HG02763 (cell line): ENCODE measurements around the gene EBLN2.
"Not testable (repeated sequence)": the region's sequence is repeated elsewhere in the genome, so short reads cannot be mapped to it uniquely, and the experiment has no call there.

ENCODE experiments used
- ATAC-seq: cut with Tn5 transposase; IDR thresholded peaks from one replicate; pipeline ENCODE4 v1.9.1; 2021; ENCODE audit warnings: mild to moderate bottlenecking, moderate library complexity; ENCODE audit not compliant: unreplicated experiment

EBLN2 gene

GRCh38 chr3:73056845-73057150 is 4.7 kb upstream of the EBLN2 start:
- ATAC-seq: no peak

GRCh38 chr3:73060302-73060723 is 1.1 kb upstream of the EBLN2 start:
- no peak for ATAC-seq

DNA sequence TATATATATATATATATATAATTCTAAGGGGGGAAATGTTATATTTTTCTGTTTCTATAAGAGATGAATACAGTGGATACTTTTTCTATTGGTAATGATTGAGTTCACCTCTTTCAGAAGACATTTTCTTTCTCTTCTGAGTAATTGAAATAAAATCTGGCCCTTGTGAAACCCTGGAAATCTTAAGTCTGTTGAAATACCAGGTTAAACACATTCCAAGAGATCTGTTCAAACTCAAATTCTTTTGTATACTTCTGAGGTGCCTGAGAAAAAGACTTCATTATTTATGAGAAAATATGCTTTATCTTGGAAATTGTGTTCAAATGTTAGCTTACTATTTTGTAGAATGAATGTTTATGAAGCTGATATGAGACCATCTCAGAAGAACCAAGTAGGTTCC is 4.8 kb downstream of the EBLN2 start:
- ATAC-seq: not testable (repeated sequence)

- no peak for ATAC-seq
Measured at GRCh38 chr3:73068419-73068818, 7.0 kb downstream of the EBLN2 start.

- no peak for ATAC-seq
Measured at GRCh38 chr3:73069187-73069586, 7.7 kb downstream of the EBLN2 start.

GRCh38 chr3:73069775-73070444 is 8.5 kb downstream of the EBLN2 start:
- no peak for ATAC-seq

DNA sequence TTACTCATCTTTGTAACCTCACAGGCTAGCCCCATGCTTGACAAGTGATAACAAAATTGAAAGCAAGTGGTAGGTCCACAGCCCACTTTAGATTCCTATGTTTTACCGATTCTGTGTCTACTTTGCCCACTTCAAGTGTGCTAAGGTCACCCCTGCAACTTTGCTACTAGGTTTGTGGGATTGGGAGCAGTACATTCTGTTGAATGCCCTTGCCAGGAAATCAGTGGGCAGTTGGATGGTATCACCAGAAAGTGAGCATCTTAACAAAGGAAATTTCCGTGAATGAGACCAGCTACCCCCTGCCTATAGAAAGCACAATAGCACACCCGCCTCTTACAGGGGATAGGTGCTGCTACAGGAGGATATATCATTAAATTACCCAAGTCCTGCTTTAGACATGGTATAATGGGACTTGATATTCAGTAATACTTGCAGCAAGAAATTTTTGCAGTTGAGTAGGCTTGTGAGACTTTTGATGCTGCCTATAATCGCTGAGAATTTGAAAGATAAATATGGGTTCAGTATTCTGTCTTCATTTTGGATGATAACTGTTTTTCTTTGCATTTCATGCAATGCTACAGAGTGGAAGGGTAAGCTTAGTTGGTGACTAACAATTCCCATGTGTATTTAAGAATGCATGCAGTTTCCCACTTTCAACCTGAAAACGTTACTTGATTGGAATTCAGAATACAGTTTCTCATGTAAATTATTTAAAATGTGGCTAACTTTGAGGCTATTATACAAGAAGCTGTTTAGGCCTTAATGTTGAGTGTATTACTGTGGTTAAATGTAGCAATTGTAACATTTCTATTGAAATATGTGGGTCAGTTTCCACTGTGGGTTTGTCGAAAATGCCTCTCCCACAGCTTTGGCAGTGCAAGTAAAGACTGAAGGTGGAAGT is 9.5 kb downstream of the EBLN2 start:
- no peak for ATAC-seq

DNA sequence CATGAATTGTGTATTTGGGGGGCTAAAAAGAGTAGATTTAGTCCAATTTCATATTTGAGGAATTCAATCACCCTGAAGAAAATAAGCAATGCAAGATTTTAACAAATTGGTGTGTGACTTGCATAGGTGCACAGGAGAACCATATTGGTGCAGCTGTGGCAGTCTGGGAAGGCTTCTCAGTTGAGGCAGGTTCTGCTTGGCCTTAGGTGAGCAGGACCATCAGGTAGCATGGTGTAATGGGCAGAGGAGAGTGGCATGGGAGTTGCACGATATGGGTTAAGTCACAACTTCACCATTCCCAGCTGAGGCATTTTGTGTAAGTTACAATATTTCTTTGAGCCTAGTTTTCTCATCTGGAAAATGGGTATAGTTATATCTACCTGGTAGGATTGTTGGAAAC is 10.5 kb downstream of the EBLN2 start:
- no peak for ATAC-seq

DNA sequence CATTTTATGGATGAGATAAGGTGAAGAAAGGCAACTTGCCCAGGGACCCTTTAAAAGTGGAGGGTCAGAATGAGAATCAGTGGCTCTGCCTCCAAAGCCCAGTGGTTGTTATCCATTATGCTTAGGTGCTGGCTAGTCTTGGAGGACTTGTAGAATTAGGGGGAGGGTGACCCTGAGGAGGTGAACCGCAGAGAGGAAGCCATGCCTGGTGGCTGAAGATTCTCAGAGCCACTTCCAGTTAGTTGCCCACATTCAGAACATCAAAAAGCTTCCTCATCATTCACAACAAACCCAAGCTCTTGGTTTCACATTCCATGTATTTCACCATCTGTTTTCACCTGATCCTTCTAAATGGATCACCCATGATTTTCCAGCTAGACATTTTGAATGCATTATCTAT is 11.2 kb downstream of the EBLN2 start:
- ATAC-seq: no peak

DNA sequence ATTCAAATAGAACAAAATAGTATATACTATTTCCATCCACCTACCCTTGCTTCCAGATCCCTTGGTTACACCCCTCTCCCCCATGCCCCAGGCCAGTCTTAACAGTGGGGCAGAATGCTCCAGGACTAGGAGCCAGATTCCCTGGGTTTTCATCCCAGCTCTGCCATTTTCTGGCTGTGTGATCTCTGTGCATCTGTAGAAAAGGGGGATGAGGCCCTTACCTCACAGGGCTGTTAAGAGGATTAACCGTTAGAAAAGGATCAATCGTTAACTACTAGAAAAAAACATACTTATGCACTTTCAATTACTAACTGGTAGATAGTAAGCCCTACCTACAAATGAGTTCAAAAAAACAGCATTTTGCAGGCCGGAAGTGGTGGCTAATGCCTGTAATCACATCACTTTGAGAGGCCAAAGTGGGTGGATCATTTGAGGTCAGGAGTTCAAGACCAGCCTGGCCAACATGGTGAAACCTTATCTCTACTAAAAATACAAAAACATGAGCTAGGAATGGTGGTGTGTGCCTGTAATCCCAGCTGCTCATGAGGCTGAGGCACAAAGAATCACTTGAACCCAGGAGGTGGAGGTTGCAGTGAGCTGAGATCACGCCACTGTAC is 11.7 kb downstream of the EBLN2 start:
- no peak for ATAC-seq

GRCh38 chr3:73074781-73075180 is 13.3 kb downstream of the EBLN2 start:
- no peak for ATAC-seq

DNA sequence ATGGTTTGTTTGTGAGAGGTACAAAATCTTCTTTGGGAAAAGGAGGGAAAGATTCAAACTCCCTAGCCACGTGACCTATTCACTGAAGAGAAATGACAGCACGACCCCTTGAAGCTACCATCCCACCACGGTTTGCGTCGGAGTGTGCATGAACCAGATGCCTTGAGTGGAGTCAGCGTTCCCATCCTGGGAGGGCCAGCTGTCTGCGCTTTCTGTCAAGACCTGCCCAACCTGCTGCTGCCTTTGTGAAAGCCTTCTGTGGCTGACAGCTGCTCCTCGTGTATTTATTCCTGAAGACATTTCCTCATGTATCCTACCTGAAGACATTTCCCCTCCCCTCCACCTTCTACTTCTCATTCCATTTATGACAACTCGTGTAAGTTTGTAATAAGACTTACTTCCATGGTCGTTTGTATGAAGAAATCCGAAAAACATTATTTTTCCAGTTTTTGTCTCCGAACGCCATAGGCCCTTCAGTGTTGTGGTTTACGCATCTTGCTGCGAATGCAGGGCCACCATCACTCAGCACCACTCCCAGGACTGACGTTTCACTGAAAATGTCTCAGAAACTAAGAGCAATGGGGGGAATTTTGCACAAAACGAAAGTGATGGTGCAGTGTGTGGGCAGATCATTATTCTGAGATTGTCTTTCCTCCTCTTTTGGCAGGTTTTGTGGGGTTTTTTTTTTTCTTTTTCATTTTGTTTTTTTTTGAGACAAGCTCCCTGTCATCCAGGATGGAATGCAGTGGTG is 18.9 kb downstream of the EBLN2 start:
- no peak for ATAC-seq

- no peak for ATAC-seq
Measured at GRCh38 chr3:73081140-73081539, 19.7 kb downstream of the EBLN2 start.

GRCh38 chr3:73084170-73084569 is 22.7 kb downstream of the EBLN2 start:
- no peak for ATAC-seq

- ATAC-seq: no peak
Measured at GRCh38 chr3:73086071-73086494, 24.6 kb downstream of the EBLN2 start.

GRCh38 chr3:73094129-73094528 is 32.7 kb downstream of the EBLN2 start:
- no peak for ATAC-seq

- ATAC-seq: no peak
Measured at GRCh38 chr3:73094951-73095350, 33.5 kb downstream of the EBLN2 start.

GRCh38 chr3:73096169-73096568 is 34.7 kb downstream of the EBLN2 start:
- ATAC-seq: no peak

DNA sequence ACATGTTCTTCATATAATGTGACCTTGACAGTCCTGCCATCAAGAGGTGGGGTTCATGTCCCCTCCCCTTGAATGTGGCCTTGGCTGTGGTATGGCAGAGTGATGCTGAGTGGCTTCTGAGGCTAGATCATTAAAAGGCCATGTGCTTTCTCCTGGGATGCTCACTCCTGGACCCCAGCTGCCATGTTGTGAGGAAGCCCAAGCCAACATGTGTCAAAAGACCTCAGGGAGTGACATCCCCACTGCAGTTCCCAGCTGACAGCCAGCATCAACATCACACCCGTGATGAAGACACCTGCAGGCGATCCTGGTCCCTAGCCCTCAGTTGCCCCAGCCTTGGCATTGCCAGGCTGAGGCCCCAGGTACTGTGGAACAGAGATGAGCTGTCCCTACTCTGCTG is 36.6 kb downstream of the EBLN2 start:
- no peak for ATAC-seq

DNA sequence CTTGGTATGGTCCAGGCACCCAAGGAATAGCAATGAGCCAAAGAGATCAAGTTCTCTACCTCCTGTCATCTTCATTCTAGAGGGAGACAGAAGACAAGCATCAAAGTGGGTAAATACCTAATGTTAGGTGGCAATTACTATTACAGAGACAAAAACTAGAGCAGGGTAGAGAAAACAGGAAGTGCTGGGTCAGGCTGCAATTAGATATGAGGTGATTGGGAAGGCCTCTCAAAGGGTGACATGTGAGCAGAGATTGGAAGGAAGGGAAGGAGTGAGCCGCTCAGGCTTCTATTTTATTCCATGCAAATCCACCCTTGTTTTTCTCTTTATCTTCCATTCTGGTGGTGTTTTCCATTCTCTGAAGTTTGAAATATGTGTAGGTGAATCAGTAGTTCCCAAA is 37.4 kb downstream of the EBLN2 start:
- no peak for ATAC-seq
